ENCODE data around the gene TSHZ3. TPM values are rescaled to one million over a fixed set of nuclear protein-coding genes. Genes with fewer than 3 reads are reported as not detected.
A peak's percentile ranks its signal among the peaks of the same experiment; 100 is the strongest.

The TSHZ3 gene
- total and polyA plus RNA-seq, 11 donors, result 0.88 to 11.5 (median 2.4) TPM

- TF ChIP-seq CTCF (IDR thresholded peaks at IDR 0.05) (no peak), POLR2A (IDR thresholded peaks at IDR 0.05) (no peak)
- DNase-seq, result no peak
- ATAC-seq, result no peak
- WGBS, 4 donors, result 31 to 57% (median 53%) methylated on average over 42 to 43 of the region's 43 CpGs
- intact Hi-C loops (cut with DNase I), result loop anchor here in 5 of 10 donors (5.0 to 10.0 kb wide), 6 partner anchors 228 to 1059 kb away; no protein-coding TSS in a partner anchor
- H3K27me3 ChIP-seq, result peaks cover 5 to 73% (median 49%) of the 10 kb centered on the region in 9 donors
- H3K9me3 ChIP-seq, result no peaks in the 10 kb centered on the region
- no peak overlapping the region for H3K27ac ChIP-seq
- H3K4me1 ChIP-seq, result peaks cover 0 to 55% (median 13%) of the 10 kb centered on the region in 12 donors
- H3K36me3 ChIP-seq, result no peaks in the 10 kb centered on the region
- no peak overlapping the region for H3K4me3 ChIP-seq
Observed at GRCh38 chr19:31352782-31353651, 3.8 kb upstream of the TSHZ3 start.

DNA sequence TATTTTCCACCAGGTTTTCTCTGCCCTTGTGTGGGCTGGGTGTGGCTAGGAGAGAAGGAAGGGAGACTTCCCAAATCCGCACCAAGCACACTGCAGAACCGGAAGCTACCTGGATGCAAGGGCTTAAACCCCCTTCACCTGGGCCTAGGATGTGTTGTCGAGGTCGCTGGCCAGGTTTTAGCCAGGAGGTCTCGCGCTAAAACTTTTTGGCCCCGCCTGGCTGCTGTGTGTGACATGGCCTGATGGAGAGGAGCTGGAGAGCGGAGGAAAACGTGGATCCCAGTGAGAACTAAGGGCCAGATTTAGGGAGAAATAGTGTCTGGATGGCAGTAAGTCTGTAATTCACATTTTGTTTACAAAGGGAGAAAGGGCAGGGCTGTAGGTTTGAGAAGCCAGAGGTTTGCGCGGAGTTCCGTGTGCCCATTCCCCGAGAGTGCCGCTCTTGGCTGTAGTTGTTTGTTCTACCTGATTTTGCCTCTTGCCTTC is 3.1 kb upstream of the TSHZ3 start:
- Histone ChIP-seq H3K4me3 (peak overlapping the region in 8 of 12 donors; percentile 81 to 96 (median 90)), H3K9me3 (no peaks in the 10 kb centered on the region), H3K27ac (peak overlapping the region in 1 of 12 donors; percentile 79), H3K27me3 (peaks cover 5 to 66% (median 46%) of the 10 kb centered on the region in 9 donors), H3K4me1 (peaks cover 0 to 62% (median 15%) of the 10 kb centered on the region in 12 donors), H3K36me3 (no peaks in the 10 kb centered on the region)
- no peak for DNase-seq
- intact Hi-C loops (cut with DNase I), result loop anchor here in 5 of 10 donors (5.0 to 10.0 kb wide), 6 partner anchors 228 to 1060 kb away; no protein-coding TSS in a partner anchor
- 43 to 64% (median 54%) methylated on average over 14 of the region's 14 CpGs for WGBS, 4 donors
- TF ChIP-seq POLR2A (IDR thresholded peaks at IDR 0.05) (no peak), CTCF (IDR thresholded peaks at IDR 0.05) (no peak)
- ATAC-seq, result no peak

GRCh38 chr19:31351855-31352195 is 2.6 kb upstream of the TSHZ3 start:
- 18 to 56% (median 27%) methylated on average over 29 of the region's 29 CpGs for WGBS, 4 donors
- peaks cover 5 to 61% (median 41%) of the 10 kb centered on the region in 9 donors for H3K27me3 ChIP-seq
- intact Hi-C loops (cut with DNase I), result loop anchor here in 5 of 10 donors (5.0 to 10.0 kb wide), 6 partner anchors 227 to 1060 kb away; no protein-coding TSS in a partner anchor
- H3K4me3 ChIP-seq, result peak overlapping the region; percentile 33 to 96 (median 85)
- TF ChIP-seq POLR2A (IDR thresholded peaks at IDR 0.05) (no peak), CTCF (IDR thresholded peaks at IDR 0.05) (no peak)
- H3K4me1 ChIP-seq, result peaks cover 0 to 62% (median 15%) of the 10 kb centered on the region in 12 donors
- H3K27ac ChIP-seq, result peak overlapping the region in 9 of 12 donors; percentile 43 to 97 (median 91)
- ATAC-seq (peak in 1 of 4 donors; percentile 13), DNase-seq (peak in 1 of 5 donors; percentile 40)
- H3K36me3 ChIP-seq, result no peaks in the 10 kb centered on the region
- H3K9me3 ChIP-seq, result no peaks in the 10 kb centered on the region

Data from heart left ventricle (tissue), 16 donors.